Thymus (tissue), 11 donors: ENCODE data around the gene TBX18. TPM values are rescaled to one million over a fixed set of nuclear protein-coding genes. Genes with fewer than 3 reads are reported as not detected.

Source experiments
- DNase-seq, 9 donors: peaks; one replicate each; pipeline ENCODE4 v3.0.0-alpha.2; 2013; ENCODE audit warnings: low spot score in 9 of 9, low read depth in 6 of 9, missing footprints in 1 of 9
- H3K27ac ChIP-seq, 2 donors: one replicate each; pipeline ENCODE4 v1.5.1; 2013; ENCODE audit warnings: control low read depth in 1 of 2, low read depth in 1 of 2, low read length in 1 of 2, mild to moderate bottlenecking in 1 of 2, moderate library complexity in 1 of 2
- H3K27me3 ChIP-seq, 2 donors: one replicate each; pipeline ENCODE4 v1.5.1; 2013; ENCODE audit warnings: low read length in 1 of 2; ENCODE audit not compliant: control insufficient read depth in 2 of 2, insufficient read depth in 1 of 2
- H3K36me3 ChIP-seq, 2 donors: one replicate each; pipeline ENCODE4 v1.5.1; 2013; ENCODE audit warnings: low read length in 1 of 2, mild to moderate bottlenecking in 1 of 2, moderate library complexity in 1 of 2; ENCODE audit not compliant: control insufficient read depth in 2 of 2, insufficient read depth in 2 of 2
- H3K4me1 ChIP-seq, 2 donors: one replicate each; pipeline ENCODE4 v1.5.1; 2013; ENCODE audit warnings: low read length in 2 of 2; ENCODE audit not compliant: control insufficient read depth in 2 of 2, insufficient read depth in 2 of 2
- H3K4me3 ChIP-seq, 2 donors: one replicate each; pipeline ENCODE4 v1.5.1; 2013; ENCODE audit warnings: low read length in 2 of 2, control low read depth in 1 of 2, mild to moderate bottlenecking in 1 of 2
- H3K9me3 ChIP-seq, 2 donors: one replicate each; pipeline ENCODE4 v1.5.1; 2013; ENCODE audit warnings: low read length in 1 of 2, mild to moderate bottlenecking in 1 of 2; ENCODE audit not compliant: control insufficient read depth in 2 of 2, insufficient read depth in 1 of 2
- WGBS: extraction: QIAGEN DNeasy Blood & Tissue Kit; methylation state at CpG from one replicate; pipeline ENCODE4 v1.1.7; 2013; 5-methylcytosine and 5-hydroxymethylcytosine counted together
- polyA plus RNA-seq: library from polyadenylated mRNA; stranded (reverse); fragments of 200-250 nt; gene quantifications from one replicate; pipeline ENCODE4 v1.2.3, GENCODE V29; 2013
- total RNA-seq: library from RNA; stranded (reverse); fragments of 120-200 nt; gene quantifications from one replicate; pipeline ENCODE4 v1.2.4, GENCODE V29; 2013
- donor health status: healthy.

TBX18 gene
- total and polyA plus RNA-seq, 2 donors: 0.90 to 1.3 TPM

- no peak overlapping the region for H3K4me3 ChIP-seq
- H3K27me3 ChIP-seq: no peaks in the 10 kb centered on the region
- no peaks in the 10 kb centered on the region for H3K4me1 ChIP-seq
- H3K27ac ChIP-seq: no peak overlapping the region
- H3K9me3 ChIP-seq: no peaks in the 10 kb centered on the region
- WGBS: 93% methylated on average over 1 of the region's 1 CpG
- no peak for DNase-seq
- H3K36me3 ChIP-seq: no peaks in the 10 kb centered on the region
These were observed 24.0 kb downstream of the TBX18 start for GRCh38 chr6:84740385-84740784.

GRCh38 chr6:84739866-84740208, 24.6 kb downstream of the TBX18 start:
- H3K4me3 ChIP-seq: no peak overlapping the region
- no peaks in the 10 kb centered on the region for H3K4me1 ChIP-seq
- H3K27me3 ChIP-seq: no peaks in the 10 kb centered on the region
- H3K36me3 ChIP-seq: no peaks in the 10 kb centered on the region
- no peak overlapping the region for H3K27ac ChIP-seq
- no peaks in the 10 kb centered on the region for H3K9me3 ChIP-seq
- DNase-seq: no peak
- WGBS: 95% methylated on average over 1 of the region's 1 CpG

- Histone ChIP-seq H3K4me1 (no peaks in the 10 kb centered on the region), H3K4me3 (no peak overlapping the region), H3K27ac (no peak overlapping the region), H3K36me3 (no peaks in the 10 kb centered on the region), H3K9me3 (no peaks in the 10 kb centered on the region), H3K27me3 (no peaks in the 10 kb centered on the region)
- DNase-seq: no peak
- WGBS: over 99% methylated on average over 2 of the region's 2 CpGs
These were observed 25.2 kb downstream of the TBX18 start for GRCh38 chr6:84738996-84739865.

- DNase-seq: no peak
- no peaks in the 10 kb centered on the region for H3K9me3 ChIP-seq
- WGBS: 87% methylated on average over 2 of the region's 2 CpGs
These were observed 30.5 kb downstream of the TBX18 start for GRCh38 chr6:84733889-84734288.

GRCh38 chr6:84731901-84732300, 32.5 kb downstream of the TBX18 start:
- no peaks in the 10 kb centered on the region for H3K36me3 ChIP-seq
- DNase-seq: no peak
- H3K4me1 ChIP-seq: no peaks in the 10 kb centered on the region
- no peak overlapping the region for H3K27ac ChIP-seq
- H3K9me3 ChIP-seq: no peaks in the 10 kb centered on the region
- H3K27me3 ChIP-seq: no peaks in the 10 kb centered on the region
- no peak overlapping the region for H3K4me3 ChIP-seq

More at GRCh38 chr6:84733889-84734288, 30.5 kb downstream of the TBX18 start:
- Histone ChIP-seq H3K36me3 (no peaks in the 10 kb centered on the region), H3K27me3 (no peaks in the 10 kb centered on the region), H3K4me1 (no peaks in the 10 kb centered on the region), H3K27ac (no peak overlapping the region), H3K4me3 (no peak overlapping the region)

GRCh38 chr6:84731401-84731800, 33.0 kb downstream of the TBX18 start:
- no peaks in the 10 kb centered on the region for H3K27me3 ChIP-seq
- no peak overlapping the region for H3K27ac ChIP-seq
- H3K4me3 ChIP-seq: no peak overlapping the region
- WGBS: 89% methylated on average over 3 of the region's 3 CpGs
- DNase-seq: no peak
- H3K4me1 ChIP-seq: no peaks in the 10 kb centered on the region
- H3K36me3 ChIP-seq: no peaks in the 10 kb centered on the region
- no peaks in the 10 kb centered on the region for H3K9me3 ChIP-seq

- Histone ChIP-seq H3K36me3 (no peaks in the 10 kb centered on the region), H3K4me3 (no peak overlapping the region), H3K27me3 (no peaks in the 10 kb centered on the region), H3K9me3 (no peaks in the 10 kb centered on the region), H3K4me1 (no peaks in the 10 kb centered on the region), H3K27ac (no peak overlapping the region)
- DNase-seq: no peak
These were observed 35.8 kb downstream of the TBX18 start for GRCh38 chr6:84728602-84729001.

- H3K9me3 ChIP-seq: no peaks in the 10 kb centered on the region
- WGBS: 98% methylated on average over 2 of the region's 2 CpGs
- DNase-seq: no peak
These were observed 45.2 kb downstream of the TBX18 start for GRCh38 chr6:84719152-84719551.

GRCh38 chr6:84718038-84718955, 46.1 kb downstream of the TBX18 start:
- no peak overlapping the region for H3K27ac ChIP-seq
- DNase-seq: no peak
- no peaks in the 10 kb centered on the region for H3K4me1 ChIP-seq
- no peak overlapping the region for H3K4me3 ChIP-seq
- H3K36me3 ChIP-seq: no peaks in the 10 kb centered on the region
- H3K9me3 ChIP-seq: no peaks in the 10 kb centered on the region
- WGBS: 57% methylated on average over 5 of the region's 5 CpGs
- no peaks in the 10 kb centered on the region for H3K27me3 ChIP-seq

More at GRCh38 chr6:84719152-84719551, 45.2 kb downstream of the TBX18 start:
- Histone ChIP-seq H3K4me3 (no peak overlapping the region), H3K36me3 (no peaks in the 10 kb centered on the region), H3K27me3 (no peaks in the 10 kb centered on the region), H3K4me1 (no peaks in the 10 kb centered on the region), H3K27ac (no peak overlapping the region)
